BLaER1 treated with 17β-estradiol and CSF1 and Interleukin-3, amounts not matched to agents 10 nM and 100 nM (cell line): Measurements from ENCODE around the gene POLR3B.

Experiments
- H3K27ac ChIP-seq, 11 experiments: shearing (Covaris generic); formaldehyde crosslinking; 2 replicates each; pipeline ENCODE4 v1.8.1; 2022
- H3K27me3 ChIP-seq, 11 experiments: shearing (Covaris generic); formaldehyde crosslinking; 2 replicates each; pipeline ENCODE4 v1.8.1; 2022
- H3K36me3 ChIP-seq, 11 experiments: shearing (Covaris generic); formaldehyde crosslinking; 2 replicates each; pipeline ENCODE4 v1.8.1; 2022
- H3K4me1 ChIP-seq, 10 experiments: shearing (Covaris generic); formaldehyde crosslinking; 2 replicates each; pipeline ENCODE4 v1.8.1; 2022
- H3K4me2 ChIP-seq, 11 experiments: shearing (Covaris generic); formaldehyde crosslinking; 2 replicates each; pipeline ENCODE4 v1.8.1; 2022
- H3K4me3 ChIP-seq, 10 experiments: shearing (Covaris generic); formaldehyde crosslinking; 2 replicates each; pipeline ENCODE4 v1.8.1; 2022
- H3K9ac ChIP-seq, 11 experiments: shearing (Covaris generic); formaldehyde crosslinking; 2 replicates each; pipeline ENCODE4 v1.8.1; 2022
- H3K9me3 ChIP-seq, 11 experiments: shearing (Covaris generic); formaldehyde crosslinking; replicated peaks in 1 of 11; 2 replicates each; pipeline ENCODE4 v1.8.1; 2022
- H4K20me1 ChIP-seq, 11 experiments: shearing (Covaris generic); formaldehyde crosslinking; 2 replicates each; pipeline ENCODE4 v1.8.1; 2022
- Cebpa-rat ChIP-seq, 11 experiments: shearing (Covaris generic); IDR thresholded peaks; 2 replicates each; pipeline ENCODE4 v1.8.1; 2022

The POLR3B gene

DNA sequence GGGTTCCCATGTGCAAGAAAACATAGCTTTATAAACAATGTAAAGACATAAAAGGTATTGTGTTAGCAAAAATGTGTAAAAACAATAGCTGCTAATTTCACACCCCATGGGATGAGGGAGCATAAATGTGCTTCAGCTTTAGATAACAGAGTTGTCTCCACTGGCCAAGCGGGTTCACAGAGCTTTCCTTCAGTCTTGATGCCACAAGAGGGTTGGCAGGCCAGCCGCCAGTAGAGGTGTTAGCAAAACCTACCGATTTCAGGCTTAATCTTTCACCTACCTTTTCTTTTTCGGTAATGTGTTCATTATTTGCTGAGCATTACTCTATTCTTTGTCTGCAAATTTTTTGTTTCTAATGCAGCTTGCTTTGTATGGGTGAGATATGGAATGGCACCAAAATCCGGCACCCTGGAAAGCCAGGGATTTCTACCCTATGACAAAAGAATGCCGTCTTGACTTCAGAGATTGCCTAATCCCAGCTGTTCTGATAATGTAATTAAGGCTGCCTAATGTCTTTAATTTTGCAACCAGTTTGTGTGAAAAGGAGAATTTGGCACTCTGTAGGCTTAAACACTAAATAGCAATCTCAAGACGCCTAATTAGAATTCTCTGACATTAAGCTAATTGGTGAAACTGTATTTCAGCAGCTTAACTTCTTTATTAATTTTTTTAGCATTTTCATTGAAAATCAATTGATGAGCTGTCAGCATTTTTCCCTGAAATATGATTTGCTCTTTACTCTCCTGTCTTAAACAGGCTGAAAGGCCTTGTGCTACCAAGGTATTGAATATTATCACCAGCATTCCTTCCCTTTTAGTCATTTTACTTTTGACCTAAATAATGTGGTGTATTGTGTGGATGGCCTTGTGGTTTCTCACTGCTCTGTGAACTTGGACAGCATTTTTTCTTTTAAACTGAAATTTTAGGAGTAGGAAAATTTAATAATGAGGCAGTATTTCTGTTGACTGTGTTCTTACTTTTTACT is 60.7 kb downstream of the POLR3B start:
- Histone ChIP-seq H3K27ac (no peak overlapping the region), H3K4me3 (no peak overlapping the region), H3K36me3 (peaks cover 16 to 62% (median 28%) of the 10 kb centered on the region in 11 experiments; a peak in 20 of 22 replicates), H3K4me2 (no peak overlapping the region), H3K9me3 (peaks cover 0 to 6% (median 0%) of the 10 kb centered on the region in 11 experiments; a peak in 2 of 22 replicates), H4K20me1 (no peaks in the 10 kb centered on the region), H3K27me3 (no peaks in the 10 kb centered on the region), H3K9ac (no peak overlapping the region), H3K4me1 (no peaks in the 10 kb centered on the region)
- no peak for TF ChIP-seq Cebpa-rat (IDR thresholded peaks at IDR 0.05)

DNA sequence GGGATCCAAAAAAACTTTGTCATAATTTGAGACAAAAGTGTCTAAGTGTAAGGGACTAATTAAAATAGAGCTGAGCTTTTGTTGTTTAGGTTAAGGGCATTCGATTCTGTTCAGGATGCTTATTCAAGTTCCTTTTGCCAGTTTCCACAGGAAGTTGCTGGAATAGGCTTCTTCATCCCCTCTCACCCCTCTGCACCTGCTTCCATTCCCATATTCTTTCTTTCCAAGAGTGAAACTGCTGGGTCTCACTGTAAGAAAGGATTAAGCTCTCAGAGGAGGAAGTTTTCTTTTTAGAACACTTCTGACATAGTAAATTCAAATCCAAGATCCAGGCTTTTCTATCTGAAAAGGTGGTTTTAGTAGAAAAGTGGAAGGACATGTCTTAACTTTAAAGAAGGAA is 61.4 kb downstream of the POLR3B start:
- Histone ChIP-seq H3K9me3 (peaks cover 0 to 6% (median 0%) of the 10 kb centered on the region in 11 experiments; a peak in 2 of 22 replicates), H3K9ac (no peak overlapping the region), H4K20me1 (no peaks in the 10 kb centered on the region), H3K27me3 (no peaks in the 10 kb centered on the region), H3K4me2 (no peak overlapping the region), H3K36me3 (peaks cover 15 to 66% (median 28%) of the 10 kb centered on the region in 11 experiments; a peak in 20 of 22 replicates), H3K27ac (no peak overlapping the region), H3K4me1 (no peaks in the 10 kb centered on the region), H3K4me3 (no peak overlapping the region)
- TF ChIP-seq Cebpa-rat (IDR thresholded peaks at IDR 0.05) = no peak

GRCh38 chr12:106423291-106423690 is 65.7 kb downstream of the POLR3B start:
- no peak overlapping the region for H3K4me2 ChIP-seq
- no peaks in the 10 kb centered on the region for H3K27me3 ChIP-seq
- H3K9ac ChIP-seq = no peak overlapping the region
- H3K36me3 ChIP-seq = peaks cover 9 to 40% (median 17%) of the 10 kb centered on the region in 11 experiments; a peak in 20 of 22 replicates
- H4K20me1 ChIP-seq = no peaks in the 10 kb centered on the region
- H3K27ac ChIP-seq = no peak overlapping the region
- TF ChIP-seq Cebpa-rat (IDR thresholded peaks at IDR 0.05) = no peak
- H3K9me3 ChIP-seq = peaks cover 0 to 6% (median 0%) of the 10 kb centered on the region in 11 experiments; a peak in 2 of 22 replicates
- no peaks in the 10 kb centered on the region for H3K4me1 ChIP-seq
- H3K4me3 ChIP-seq = no peak overlapping the region

DNA sequence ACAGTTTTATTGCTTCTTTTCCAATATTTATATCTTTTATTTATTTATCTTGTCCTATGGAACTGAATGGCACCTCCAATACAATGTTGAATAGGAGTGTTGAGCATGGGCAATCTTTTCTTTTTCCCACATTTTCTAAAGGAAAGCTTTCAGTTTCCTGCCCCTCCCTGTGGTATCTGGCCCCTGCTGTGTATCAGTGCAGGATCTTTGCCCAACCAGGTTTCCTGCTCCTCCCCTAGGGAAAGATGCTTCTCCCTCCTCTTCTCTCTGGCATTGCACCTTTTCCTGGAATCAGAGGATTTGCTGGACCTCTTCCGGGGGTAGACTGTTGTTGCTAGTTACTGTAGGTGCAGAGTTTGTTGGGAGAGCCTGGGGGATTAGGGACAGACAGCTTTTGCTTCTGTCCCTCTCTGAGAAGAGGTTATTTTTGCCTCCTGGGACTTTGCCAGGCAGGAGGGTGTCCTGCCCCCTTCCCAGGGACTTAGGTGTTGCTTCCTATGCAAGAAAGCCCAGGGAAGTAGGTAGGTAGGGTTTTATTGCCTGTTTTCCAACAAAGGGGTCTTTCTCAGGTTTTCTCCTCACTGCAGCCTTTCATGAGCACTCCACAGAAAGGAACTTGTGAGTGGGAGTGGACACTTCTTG is 67.6 kb downstream of the POLR3B start:
- Histone ChIP-seq H3K4me2 (no peak overlapping the region), H3K4me3 (no peak overlapping the region), H3K9ac (no peak overlapping the region), H3K9me3 (peaks cover 0 to 6% (median 0%) of the 10 kb centered on the region in 11 experiments; a peak in 2 of 22 replicates), H3K27ac (no peak overlapping the region), H3K4me1 (no peaks in the 10 kb centered on the region), H3K36me3 (peaks cover 19 to 51% (median 29%) of the 10 kb centered on the region in 11 experiments), H3K27me3 (no peaks in the 10 kb centered on the region), H4K20me1 (no peaks in the 10 kb centered on the region)
- no peak for TF ChIP-seq Cebpa-rat (IDR thresholded peaks at IDR 0.05)

DNA sequence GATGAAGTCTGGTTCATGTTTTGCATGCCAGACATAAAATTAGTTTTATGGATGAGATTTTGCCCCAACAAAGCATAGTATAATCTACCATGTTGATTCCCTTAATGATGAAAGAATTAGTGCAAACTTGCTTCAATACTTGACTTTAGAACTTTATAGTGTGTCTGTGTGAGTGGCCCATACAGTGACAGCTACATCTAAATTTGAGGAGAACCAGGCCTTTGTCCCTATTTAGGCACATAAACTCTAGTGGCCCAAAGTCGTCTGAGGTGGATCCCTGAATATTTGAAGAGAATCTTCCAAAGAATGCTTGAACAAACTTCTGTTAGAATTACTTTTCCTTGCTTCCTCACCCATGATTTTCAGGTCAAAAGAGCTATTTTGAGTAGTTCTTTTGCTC is 70.4 kb downstream of the POLR3B start:
- no peak for TF ChIP-seq Cebpa-rat (IDR thresholded peaks at IDR 0.05)
- H3K4me2 ChIP-seq = no peak overlapping the region
- H3K27me3 ChIP-seq = no peaks in the 10 kb centered on the region
- H3K9me3 ChIP-seq = no peaks in the 10 kb centered on the region
- H3K9ac ChIP-seq = no peak overlapping the region
- no peaks in the 10 kb centered on the region for H3K4me1 ChIP-seq
- H4K20me1 ChIP-seq = no peaks in the 10 kb centered on the region
- no peak overlapping the region for H3K27ac ChIP-seq
- peaks cover 21 to 50% (median 35%) of the 10 kb centered on the region in 11 experiments for H3K36me3 ChIP-seq
- no peak overlapping the region for H3K4me3 ChIP-seq

GRCh38 chr12:106428384-106428783 is 70.8 kb downstream of the POLR3B start:
- Histone ChIP-seq H3K27me3 (no peaks in the 10 kb centered on the region), H3K9me3 (no peaks in the 10 kb centered on the region), H3K4me1 (no peaks in the 10 kb centered on the region), H3K4me2 (no peak overlapping the region), H3K9ac (no peak overlapping the region), H4K20me1 (no peaks in the 10 kb centered on the region), H3K36me3 (peaks cover 21 to 55% (median 37%) of the 10 kb centered on the region in 11 experiments), H3K27ac (no peak overlapping the region), H3K4me3 (no peak overlapping the region)
- no peak for TF ChIP-seq Cebpa-rat (IDR thresholded peaks at IDR 0.05)

DNA sequence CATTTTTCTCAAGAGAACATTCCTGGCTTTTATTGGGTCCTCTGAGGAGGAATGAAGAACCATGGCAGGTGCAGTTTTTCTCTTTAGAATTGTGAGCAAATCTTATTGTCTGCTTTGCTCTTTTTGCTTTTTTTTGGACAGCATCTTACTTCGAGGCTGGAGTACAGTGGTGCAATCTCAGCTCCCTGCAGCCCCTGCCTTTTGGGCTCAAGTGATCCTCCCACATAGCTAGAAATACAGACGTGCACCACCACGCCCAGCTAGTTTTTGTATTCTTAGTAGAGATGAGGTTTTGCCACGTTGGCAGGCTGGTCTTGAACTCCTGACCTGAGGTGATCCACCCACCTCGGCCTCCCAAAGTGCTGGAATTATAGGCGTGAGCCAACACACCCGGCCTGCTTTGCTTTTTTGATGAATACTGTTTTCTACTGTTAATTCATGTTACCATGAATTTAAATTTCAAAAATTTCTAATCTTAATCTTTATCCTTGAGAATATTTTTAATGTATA is 71.5 kb downstream of the POLR3B start:
- H3K36me3 ChIP-seq = peaks cover 25 to 62% (median 42%) of the 10 kb centered on the region in 11 experiments
- TF ChIP-seq Cebpa-rat (IDR thresholded peaks at IDR 0.05) = no peak
- no peak overlapping the region for H3K27ac ChIP-seq

GRCh38 chr12:106429636-106430035 is 72.1 kb downstream of the POLR3B start:
- Histone ChIP-seq H3K4me1 (no peaks in the 10 kb centered on the region), H3K4me3 (no peak overlapping the region), H3K36me3 (peaks cover 29 to 68% (median 48%) of the 10 kb centered on the region in 11 experiments), H3K4me2 (no peak overlapping the region), H3K27ac (no peak overlapping the region), H3K27me3 (no peaks in the 10 kb centered on the region), H3K9ac (no peak overlapping the region), H4K20me1 (no peaks in the 10 kb centered on the region), H3K9me3 (no peaks in the 10 kb centered on the region)
- no peak for TF ChIP-seq Cebpa-rat (IDR thresholded peaks at IDR 0.05)

More for the DNA sequence above, 71.5 kb downstream of the POLR3B start:
- Histone ChIP-seq H3K4me3 (no peak overlapping the region), H3K4me1 (no peaks in the 10 kb centered on the region), H3K4me2 (no peak overlapping the region), H4K20me1 (no peaks in the 10 kb centered on the region), H3K9ac (no peak overlapping the region), H3K27me3 (no peaks in the 10 kb centered on the region), H3K9me3 (no peaks in the 10 kb centered on the region)

GRCh38 chr12:106431839-106432411 is 74.4 kb downstream of the POLR3B start:
- Histone ChIP-seq H3K4me2 (no peak overlapping the region), H3K4me1 (no peaks in the 10 kb centered on the region), H4K20me1 (no peaks in the 10 kb centered on the region), H3K36me3 (peaks cover 45 to 86% (median 63%) of the 10 kb centered on the region in 11 experiments), H3K9ac (no peak overlapping the region), H3K4me3 (no peak overlapping the region), H3K27ac (no peak overlapping the region), H3K27me3 (no peaks in the 10 kb centered on the region), H3K9me3 (no peaks in the 10 kb centered on the region)
- no peak for TF ChIP-seq Cebpa-rat (IDR thresholded peaks at IDR 0.05)
